Parathyroid adenoma (tissue), 2 donors: ENCODE measurements around the gene TASP1.

Experiments used
- H2AFZ ChIP-seq: fragments of 300-600 bp; sonication (generic); one replicate; pipeline ENCODE4 v1.7.0; 2017; ENCODE audit warnings: antibody characterized with exemption, mild to moderate bottlenecking
- H3K27ac ChIP-seq: fragments of 300-600 bp; sonication (generic); one replicate; pipeline ENCODE4 v1.7.0; 2017
- H3K27me3 ChIP-seq: fragments of 300-600 bp; sonication (generic); one replicate; pipeline ENCODE4 v1.7.0; 2017; ENCODE audit warnings: low read length; ENCODE audit not compliant: control insufficient read depth, insufficient read depth
- H3K36me3 ChIP-seq: fragments of 300-600 bp; sonication (generic); one replicate; pipeline ENCODE4 v1.7.0; 2017; ENCODE audit warnings: low read length; ENCODE audit not compliant: control insufficient read depth, insufficient read depth
- H3K4me1 ChIP-seq: fragments of 300-600 bp; sonication (generic); one replicate; pipeline ENCODE4 v1.7.0; 2017; ENCODE audit warnings: control low read depth
- H3K4me2 ChIP-seq: fragments of 300-600 bp; sonication (generic); one replicate; pipeline ENCODE4 v1.7.0; 2017; ENCODE audit warnings: low read length
- H3K4me3 ChIP-seq: fragments of 300-600 bp; sonication (generic); one replicate; pipeline ENCODE4 v1.7.0; 2017; ENCODE audit warnings: low read depth, low read length
- H3K79me2 ChIP-seq: fragments of 300-600 bp; sonication (generic); one replicate; pipeline ENCODE4 v1.7.0; 2017; ENCODE audit warnings: control low read depth
- H3K9ac ChIP-seq: fragments of 300-600 bp; sonication (generic); one replicate; pipeline ENCODE4 v1.7.0; 2017; ENCODE audit warnings: mild to moderate bottlenecking
- H3K9me3 ChIP-seq: fragments of 300-600 bp; sonication (generic); one replicate; pipeline ENCODE4 v1.7.0; 2017; ENCODE audit warnings: low read length; ENCODE audit not compliant: control insufficient read depth
- CTCF ChIP-seq: fragments of 300-600 bp; sonication (generic); IDR thresholded peaks from one replicate; pipeline ENCODE4 v1.7.0; 2017; ENCODE audit warnings: antibody characterized with exemption, mild to moderate bottlenecking
- donor health status: primary hyperparathyroidism.

The TASP1 gene

DNA sequence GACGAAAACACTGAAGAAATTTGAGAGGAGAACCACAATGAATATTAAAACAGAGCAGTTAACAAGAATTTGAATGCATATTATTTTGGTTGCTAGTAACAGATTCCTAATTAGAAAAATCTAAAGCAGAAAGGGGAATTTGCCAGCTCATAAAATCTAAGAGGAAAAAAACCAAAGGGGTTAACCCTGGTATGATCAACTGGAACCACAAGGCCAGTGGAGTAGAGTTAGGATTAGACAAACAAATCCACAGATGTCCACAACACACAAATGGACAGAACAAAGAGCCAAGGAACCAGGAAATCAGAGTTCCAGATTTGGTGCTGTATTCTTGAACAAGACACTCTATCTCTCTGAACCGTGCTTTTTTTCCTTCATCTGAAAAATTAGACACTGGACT is 195.0 kb downstream of the TASP1 start:
- Histone ChIP-seq H2AFZ (no peak overlapping the region), H3K9ac (no peak overlapping the region), H3K27ac (no peak overlapping the region), H3K4me1 (no peaks in the 10 kb centered on the region), H3K79me2 (peaks cover 5% of the 10 kb centered on the region), H3K36me3 (no peaks in the 10 kb centered on the region), H3K4me3 (no peak overlapping the region), H3K4me2 (no peak overlapping the region), H3K27me3 (no peaks in the 10 kb centered on the region), H3K9me3 (no peaks in the 10 kb centered on the region)
- TF ChIP-seq CTCF = no peak

DNA sequence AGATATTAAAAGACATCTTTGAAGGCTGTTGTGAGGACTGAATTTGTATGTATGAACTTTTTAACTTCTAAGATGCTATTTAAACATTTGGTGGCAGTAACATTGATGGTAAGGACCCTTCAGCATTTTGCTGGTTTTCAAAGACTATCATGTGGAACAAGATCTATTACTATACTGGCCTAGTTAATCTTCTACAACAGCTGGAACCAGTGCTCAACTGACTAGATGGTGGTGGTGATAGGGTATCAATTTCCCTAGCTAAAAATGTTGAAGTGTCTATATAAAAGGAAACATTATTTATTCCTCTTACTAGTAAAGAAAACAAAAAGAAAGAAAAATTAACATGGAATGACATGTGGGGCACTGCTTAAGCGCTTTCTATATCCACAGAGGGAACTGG is 195.7 kb downstream of the TASP1 start:
- no peak overlapping the region for H3K27ac ChIP-seq
- H3K36me3 ChIP-seq = no peaks in the 10 kb centered on the region
- no peaks in the 10 kb centered on the region for H3K9me3 ChIP-seq
- no peak overlapping the region for H3K9ac ChIP-seq
- H2AFZ ChIP-seq = no peak overlapping the region
- H3K4me1 ChIP-seq = no peaks in the 10 kb centered on the region
- TF ChIP-seq CTCF = no peak
- H3K4me3 ChIP-seq = no peak overlapping the region
- H3K4me2 ChIP-seq = no peak overlapping the region
- no peaks in the 10 kb centered on the region for H3K27me3 ChIP-seq
- H3K79me2 ChIP-seq = peaks cover 5% of the 10 kb centered on the region

DNA sequence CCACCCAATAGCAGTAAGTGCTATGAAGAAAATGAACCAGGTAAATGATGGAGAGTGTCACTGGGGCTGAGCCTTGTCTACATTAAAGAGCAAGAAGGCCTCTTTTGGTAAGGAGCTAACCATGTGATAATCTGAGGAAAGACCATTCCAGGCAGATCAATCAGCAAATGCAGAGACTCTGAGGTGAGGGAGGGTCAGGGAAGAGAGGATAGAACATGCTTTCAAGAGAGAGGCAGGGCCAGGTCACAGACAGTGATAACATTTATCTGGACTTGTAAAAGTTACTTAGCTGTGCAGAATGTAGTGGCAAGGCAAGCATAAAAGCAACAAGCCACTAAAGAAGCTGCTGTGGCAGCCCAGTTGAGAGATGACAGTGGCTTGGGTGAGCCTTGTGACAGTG is 197.3 kb downstream of the TASP1 start:
- no peaks in the 10 kb centered on the region for H3K27me3 ChIP-seq
- H3K4me3 ChIP-seq = no peak overlapping the region
- H3K36me3 ChIP-seq = no peaks in the 10 kb centered on the region
- H3K4me1 ChIP-seq = no peaks in the 10 kb centered on the region
- peaks cover 5% of the 10 kb centered on the region for H3K79me2 ChIP-seq
- no peak overlapping the region for H2AFZ ChIP-seq
- H3K27ac ChIP-seq = no peak overlapping the region
- H3K9me3 ChIP-seq = no peaks in the 10 kb centered on the region
- H3K4me2 ChIP-seq = no peak overlapping the region
- TF ChIP-seq CTCF = no peak
- no peak overlapping the region for H3K9ac ChIP-seq

DNA sequence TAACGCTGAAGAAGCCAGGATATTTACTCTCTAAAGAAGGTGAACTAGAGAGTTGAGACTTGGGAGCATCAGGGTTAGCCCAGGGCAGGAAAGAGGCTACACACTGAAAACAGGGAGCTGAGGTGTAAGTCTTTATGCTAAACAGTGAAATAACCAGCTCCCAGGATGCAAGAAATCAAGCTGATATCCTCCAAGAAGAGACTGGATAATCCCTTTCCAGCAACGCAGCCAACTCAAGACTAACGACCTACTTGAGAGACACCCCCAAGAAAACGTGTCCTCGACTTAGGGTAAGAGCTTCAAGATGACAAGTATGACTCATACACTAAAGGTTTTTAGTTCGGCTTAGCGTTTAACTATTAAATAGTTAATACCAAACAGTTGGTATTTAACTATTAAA is 202.2 kb downstream of the TASP1 start:
- Histone ChIP-seq H2AFZ (no peak overlapping the region), H3K27me3 (no peaks in the 10 kb centered on the region), H3K4me2 (no peak overlapping the region), H3K36me3 (no peaks in the 10 kb centered on the region), H3K9ac (no peak overlapping the region), H3K79me2 (peaks cover under 1% of the 10 kb centered on the region), H3K4me1 (no peaks in the 10 kb centered on the region), H3K27ac (no peak overlapping the region), H3K9me3 (no peaks in the 10 kb centered on the region), H3K4me3 (no peak overlapping the region)
- no peak for TF ChIP-seq CTCF

DNA sequence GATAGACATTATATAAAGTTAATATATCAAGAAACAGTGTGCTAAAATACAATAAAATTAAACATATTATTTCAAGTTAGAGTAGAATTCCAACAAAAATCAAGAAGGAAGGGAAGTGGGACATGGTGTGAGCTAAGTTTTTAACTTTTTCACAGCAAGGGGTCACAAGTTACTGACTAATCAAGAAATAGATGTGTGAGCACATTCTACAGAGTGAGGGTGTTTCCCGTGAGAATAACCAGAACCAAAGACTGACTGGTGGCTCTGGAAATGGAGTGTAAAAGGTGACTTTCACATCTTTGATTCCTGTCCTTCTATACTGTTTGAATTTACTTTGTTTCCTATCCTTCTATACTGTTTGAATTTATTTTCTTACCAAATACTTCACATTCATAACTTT is 206.6 kb downstream of the TASP1 start:
- Histone ChIP-seq H3K4me2 (no peak overlapping the region), H2AFZ (no peak overlapping the region), H3K79me2 (no peaks in the 10 kb centered on the region), H3K27me3 (no peaks in the 10 kb centered on the region), H3K9ac (no peak overlapping the region), H3K4me3 (no peak overlapping the region), H3K4me1 (no peaks in the 10 kb centered on the region), H3K27ac (no peak overlapping the region), H3K36me3 (no peaks in the 10 kb centered on the region), H3K9me3 (no peaks in the 10 kb centered on the region)
- TF ChIP-seq CTCF = no peak
